GM23338 (cell line): ENCODE results near the gene GPRC5D. TPM values are rescaled to one million over a fixed set of nuclear protein-coding genes. Genes with fewer than 3 reads are reported as not detected.

Source experiments
- ATAC-seq: fragments of 200-7000 bp; cut with Tn5 transposase; 3 replicates; pipeline ENCODE4 v1.9.1; 2020
- DNase-seq: peaks from one replicate; pipeline ENCODE4 v3.0.0-alpha.2; 2015; ENCODE audit warnings: low spot score
- H2AFZ ChIP-seq: fragments of 200-600 bp; sonication (generic); 2 replicates; pipeline ENCODE4 v1.8.0; 2016; ENCODE audit warnings: antibody characterized with exemption, mild to moderate bottlenecking, moderate library complexity
- H3F3A ChIP-seq: fragments of 200-600 bp; sonication (generic); replicated peaks from 2 replicates; pipeline ENCODE4 v1.8.0; 2017; ENCODE audit warnings: antibody characterized with exemption, mixed run types, low read depth
- H3K27ac ChIP-seq: fragments of 200-600 bp; sonication (generic); 2 replicates; pipeline ENCODE4 v1.6.1; 2016; ENCODE audit warnings: low read depth
- H3K27me3 ChIP-seq: fragments of 200-600 bp; sonication (generic); 2 replicates; pipeline ENCODE4 v1.8.0; 2016; ENCODE audit warnings: mild to moderate bottlenecking, mixed run types, moderate library complexity; ENCODE audit not compliant: insufficient read depth
- H3K36me3 ChIP-seq: fragments of 200-600 bp; sonication (generic); 2 replicates; pipeline ENCODE4 v1.8.0; 2016; ENCODE audit warnings: mild to moderate bottlenecking; ENCODE audit not compliant: insufficient read depth
- H3K4me1 ChIP-seq: fragments of 200-600 bp; sonication (generic); 2 replicates; pipeline ENCODE4 v1.8.0; 2016; ENCODE audit warnings: mild to moderate bottlenecking, moderate library complexity; ENCODE audit not compliant: insufficient read depth
- H3K4me2 ChIP-seq: fragments of 200-600 bp; sonication (generic); 2 replicates; pipeline ENCODE4 v1.7.1; 2017; ENCODE audit warnings: mixed run types
- H3K4me3 ChIP-seq: fragments of 200-600 bp; sonication (generic); 2 replicates; pipeline ENCODE4 v1.6.1; 2016; ENCODE audit warnings: mixed run types
- H3K79me2 ChIP-seq: fragments of 200-600 bp; sonication (generic); replicated peaks from 2 replicates; pipeline ENCODE4 v1.8.0; 2017; ENCODE audit warnings: mild to moderate bottlenecking; ENCODE audit not compliant: insufficient read depth
- H3K9me2 ChIP-seq: fragments of 200-600 bp; sonication (generic); 2 replicates; pipeline ENCODE4 v1.8.0; 2017; ENCODE audit not compliant: insufficient read depth
- H4K20me1 ChIP-seq: fragments of 200-600 bp; sonication (generic); replicated peaks from 2 replicates; pipeline ENCODE4 v1.8.0; 2017; ENCODE audit warnings: mild to moderate bottlenecking; ENCODE audit not compliant: insufficient read depth
- H3K27ac Mint-ChIP-seq: 2 replicates; pipeline ENCODE4 v1.8.0; 2020; ENCODE audit warnings: inconsistent platforms, mild to moderate bottlenecking, moderate library complexity, mixed read lengths
- H3K27me3 Mint-ChIP-seq: 3 replicates; pipeline ENCODE4 v1.8.0; 2022; ENCODE audit warnings: low read depth, mild to moderate bottlenecking, moderate library complexity, mixed read lengths, inconsistent platforms; ENCODE audit not compliant: insufficient read depth, poor library complexity
- H3K36me3 Mint-ChIP-seq: 3 replicates; pipeline ENCODE4 v1.8.0; 2021; ENCODE audit warnings: low read depth, mild to moderate bottlenecking, inconsistent platforms, moderate library complexity, mixed read lengths
- H3K4me1 Mint-ChIP-seq: 3 replicates; pipeline ENCODE4 v1.8.0; 2020; ENCODE audit warnings: mild to moderate bottlenecking, inconsistent platforms, mixed read lengths
- H3K4me3 Mint-ChIP-seq: 3 replicates; pipeline ENCODE4 v1.8.0; 2021; ENCODE audit warnings: moderate library complexity, mild to moderate bottlenecking, inconsistent platforms, mixed read lengths
- H3K9me3 Mint-ChIP-seq: 3 replicates; pipeline ENCODE4 v1.8.0; 2020; ENCODE audit warnings: moderate library complexity, mild to moderate bottlenecking, inconsistent platforms, mixed read lengths
- EZH2phosphoT487 ChIP-seq: fragments of 200-600 bp; sonication (generic); IDR thresholded peaks from one replicate; pipeline ENCODE4 v1.8.1; 2018; ENCODE audit warnings: antibody characterized with exemption; ENCODE audit not compliant: unreplicated experiment
- REST ChIP-seq: IDR thresholded peaks from one replicate; pipeline ENCODE4 v1.6.1; 2018; ENCODE audit warnings: antibody characterized with exemption; ENCODE audit not compliant: unreplicated experiment
- STAT1 ChIP-seq: IDR thresholded peaks from one replicate; pipeline ENCODE4 v1.6.1; 2016; ENCODE audit warnings: antibody characterized with exemption; ENCODE audit not compliant: unreplicated experiment
- ZNF331 ChIP-seq: fragments of 250-450 bp; sonication (Bioruptor Pico); IDR thresholded peaks from 2 replicates; pipeline ENCODE4 v1.5.0; 2020; ENCODE audit warnings: low read depth, mild to moderate bottlenecking, moderate library complexity
- ZNF462 ChIP-seq: fragments of 250-450 bp; sonication (Bioruptor Pico); IDR thresholded peaks from 2 replicates; pipeline ENCODE4 v1.5.0; 2020; ENCODE audit warnings: mild to moderate bottlenecking, moderate library complexity
- polyA plus RNA-seq: library from polyadenylated mRNA; unstranded; fragments of >200 nt; fragmentation: Nextera tagmentation; extraction: Ambion mirVana; gene quantifications from 2 replicates; pipeline ENCODE4 v1.2.1, GENCODE V29; 2016
- total RNA-seq: library from RNA; depleted of rRNA; stranded (reverse); fragments of >200 nt; shearing (Covaris generic); gene quantifications from 2 replicates; pipeline ENCODE4 v1.2.3, GENCODE V29; 2014

The GPRC5D gene
- total and polyA plus RNA-seq, 2 experiments from 2014 or later, result not detected

- TF ChIP-seq ZNF462 (CRISPR knock-in tag), result no peak
- TF ChIP-seq ZNF331 (CRISPR knock-in tag), result no peak
- TF ChIP-seq REST, result no peak
These were observed 12.3 kb upstream of the GPRC5D start (continued) for GRCh38 chr12:12964255-12964654.

GRCh38 chr12:12960639-12961209 lies 8.8 kb upstream of the GPRC5D start:
- Histone ChIP-seq H4K20me1 (no peaks in the 10 kb centered on the region), H3K4me1 (no peaks in the 10 kb centered on the region), H3K27ac (no peak overlapping the region), H2AFZ (no peak overlapping the region), H3K9me2 (no peaks in the 10 kb centered on the region; the same call in 1 of the 2 replicates), H3K79me2 (no peaks in the 10 kb centered on the region), H3F3A (no peaks in the 10 kb centered on the region), H3K4me2 (no peak overlapping the region), H3K4me3 (no peak overlapping the region), H3K36me3 (no peaks in the 10 kb centered on the region), H3K27me3 (no peaks in the 10 kb centered on the region)
- ATAC-seq (no peak), DNase-seq (no peak)
- no peaks in the 10 kb centered on the region for H3K27me3 Mint-ChIP-seq
- H3K27ac Mint-ChIP-seq, result no peak overlapping the region
- H3K4me3 Mint-ChIP-seq, result no peak overlapping the region
- H3K4me1 Mint-ChIP-seq, result no peaks in the 10 kb centered on the region; the same call in 2 of the 3 replicates
- H3K36me3 Mint-ChIP-seq, result no peaks in the 10 kb centered on the region
- H3K9me3 Mint-ChIP-seq, result no peaks in the 10 kb centered on the region; the same call in 2 of the 3 replicates
- TF ChIP-seq ZNF462 (CRISPR knock-in tag) (no peak), STAT1 (no peak), EZH2phosphoT487 (no peak)
